ENCODE measurements around the gene WDFY3.

DNA sequence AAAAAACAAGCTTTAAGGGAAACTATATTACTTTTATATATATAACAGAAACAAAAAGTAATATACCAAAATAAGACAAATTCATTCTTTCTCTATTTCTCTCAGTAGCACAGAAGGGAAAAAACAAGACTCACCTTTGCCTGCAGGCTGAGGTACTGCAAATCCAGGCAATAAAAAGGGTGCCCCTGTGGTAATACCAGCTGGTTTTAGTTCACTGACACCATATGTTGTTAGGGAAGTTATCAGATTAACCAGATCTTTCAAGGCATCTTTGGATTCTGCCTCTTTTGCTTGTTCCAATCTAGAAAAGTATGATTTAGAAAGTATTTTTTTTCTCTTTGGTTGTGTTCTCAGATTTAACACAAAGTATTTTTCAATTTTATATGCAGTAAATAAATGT, 139.8 kb downstream of the WDFY3 start:
- TF ChIP-seq, protein P1, sequence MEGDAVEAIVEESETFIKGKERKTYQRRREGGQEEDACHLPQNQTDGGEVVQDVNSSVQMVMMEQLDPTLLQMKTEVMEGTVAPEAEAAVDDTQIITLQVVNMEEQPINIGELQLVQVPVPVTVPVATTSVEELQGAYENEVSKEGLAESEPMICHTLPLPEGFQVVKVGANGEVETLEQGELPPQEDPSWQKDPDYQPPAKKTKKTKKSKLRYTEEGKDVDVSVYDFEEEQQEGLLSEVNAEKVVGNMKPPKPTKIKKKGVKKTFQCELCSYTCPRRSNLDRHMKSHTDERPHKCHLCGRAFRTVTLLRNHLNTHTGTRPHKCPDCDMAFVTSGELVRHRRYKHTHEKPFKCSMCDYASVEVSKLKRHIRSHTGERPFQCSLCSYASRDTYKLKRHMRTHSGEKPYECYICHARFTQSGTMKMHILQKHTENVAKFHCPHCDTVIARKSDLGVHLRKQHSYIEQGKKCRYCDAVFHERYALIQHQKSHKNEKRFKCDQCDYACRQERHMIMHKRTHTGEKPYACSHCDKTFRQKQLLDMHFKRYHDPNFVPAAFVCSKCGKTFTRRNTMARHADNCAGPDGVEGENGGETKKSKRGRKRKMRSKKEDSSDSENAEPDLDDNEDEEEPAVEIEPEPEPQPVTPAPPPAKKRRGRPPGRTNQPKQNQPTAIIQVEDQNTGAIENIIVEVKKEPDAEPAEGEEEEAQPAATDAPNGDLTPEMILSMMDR (IDR thresholded peaks at IDR 0.05) = no peak
- no peak for TF ChIP-seq POLR2A (IDR thresholded peaks at IDR 0.05)

Data from suprapubic skin (tissue), 3 donors.